HepG2 (cell line): ENCODE measurements around the gene SNRNP27. TPM values are rescaled to one million over a fixed set of nuclear protein-coding genes. Genes with fewer than 3 reads are reported as not detected.

ENCODE experiments used
- ATM ChIP-seq: fragments of 450-650 bp; IDR thresholded peaks from 2 replicates; pipeline ENCODE4 v1.7.1; 2017; ENCODE audit warnings: mild to moderate bottlenecking, borderline replicate concordance
- CEBPZ ChIP-seq: IDR thresholded peaks from 2 replicates; pipeline ENCODE4 v1.6.1; 2012; ENCODE audit warnings: low read length, improper control_type of control experiment
- DNMT3B ChIP-seq: conservative IDR thresholded peaks from 2 replicates; pipeline ENCODE4 v1.6.1; 2016; ENCODE audit warnings: missing biosample characterization, control low read depth
- FOXO4 ChIP-seq: sonication (generic); formaldehyde crosslinking; conservative IDR thresholded peaks from 2 replicates; pipeline ENCODE4 v1.8.1; 2023; ENCODE audit warnings: missing genetic modification reagents
- KAT7 ChIP-seq: IDR thresholded peaks from 2 replicates; pipeline ENCODE4 v1.6.1; 2018; ENCODE audit warnings: borderline replicate concordance, missing compliant biosample characterization
- NFE2L1 ChIP-seq: sonication (generic); formaldehyde crosslinking; IDR thresholded peaks from 2 replicates; pipeline ENCODE4 v1.4.0; 2020; ENCODE audit warnings: missing genetic modification reagents, mild to moderate bottlenecking, borderline replicate concordance
- PITX1 ChIP-seq: sonication (generic); formaldehyde crosslinking; IDR thresholded peaks from 2 replicates; pipeline ENCODE4 v1.5.1; 2020; ENCODE audit warnings: mild to moderate bottlenecking, missing genetic modification reagents
- SMARCE1 ChIP-seq: fragments of 450-650 bp; IDR thresholded peaks from 2 replicates; pipeline ENCODE4 v1.6.1; 2017; ENCODE audit warnings: borderline replicate concordance
- SRY ChIP-seq: sonication (generic); formaldehyde crosslinking; IDR thresholded peaks from 2 replicates; pipeline ENCODE4 v1.8.0; 2022; ENCODE audit warnings: mild to moderate bottlenecking, missing genetic modification reagents
- TBX2 ChIP-seq: sonication (generic); formaldehyde crosslinking; IDR thresholded peaks from 2 replicates; pipeline ENCODE4 v1.5.0; 2020; ENCODE audit warnings: missing genetic modification reagents, mild to moderate bottlenecking, borderline replicate concordance
- TRAFD1 ChIP-seq: sonication (generic); formaldehyde crosslinking; IDR thresholded peaks from 2 replicates; pipeline ENCODE4 v1.5.1; 2020; ENCODE audit warnings: missing genetic modification reagents, mild to moderate bottlenecking, borderline replicate concordance
- TSC22D2 ChIP-seq: sonication (generic); formaldehyde crosslinking; IDR thresholded peaks from 2 replicates; pipeline ENCODE4 v1.5.1; 2020; ENCODE audit warnings: missing genetic modification reagents, mild to moderate bottlenecking, borderline replicate concordance
- ZFP36L2 ChIP-seq: sonication (generic); formaldehyde crosslinking; IDR thresholded peaks from 2 replicates; pipeline ENCODE4 v1.4.0; 2020; ENCODE audit warnings: missing genetic modification reagents
- ZNF12 ChIP-seq: sonication (generic); formaldehyde crosslinking; IDR thresholded peaks from 2 replicates; pipeline ENCODE4 v1.5.0; 2020; ENCODE audit warnings: missing genetic modification reagents
- ZNF431 ChIP-seq: sonication (generic); formaldehyde crosslinking; IDR thresholded peaks from 2 replicates; pipeline ENCODE4 v1.9.0; 2022; ENCODE audit warnings: missing genetic modification reagents, low read depth, mild to moderate bottlenecking, borderline replicate concordance
- ZNF749 ChIP-seq: sonication (generic); formaldehyde crosslinking; IDR thresholded peaks from 2 replicates; pipeline ENCODE4 v1.8.0; 2022; ENCODE audit warnings: mild to moderate bottlenecking, missing genetic modification reagents, moderate library complexity, borderline replicate concordance
- ZNF768 ChIP-seq: sonication (generic); formaldehyde crosslinking; IDR thresholded peaks from 2 replicates; pipeline ENCODE4 v1.4.0; 2020; ENCODE audit warnings: missing genetic modification reagents
- polyA plus RNA-seq, 8 experiments: library from polyadenylated mRNA; depleted of rRNA in 3 of 8; stranded (reverse) in 7 of 8; unstranded in 1 of 8; fragments of >200 nt; fragmentation: Illumina TruSeq in 4 of 8; extraction: Trizol in 4 of 8; gene quantifications; 2 replicates each; pipeline versions ENCODE4 v1.2.1 to v1.2.3, GENCODE V29; 2011 to 2016; ENCODE audit warnings: low read depth in 4 of 8, missing spikeins in 1 of 8, mixed read lengths in 1 of 8; ENCODE audit not compliant: insufficient read depth in 1 of 8
- total RNA-seq, 5 experiments: library from RNA; depleted of rRNA; stranded (reverse); fragments of >200 nt; fragmentation: Illumina TruSeq; extraction: Trizol; gene quantifications; 2 replicates each; pipeline ENCODE4 v1.2.3, GENCODE V29; 2016; ENCODE audit warnings: low read depth in 1 of 5
- TF ChIP-seq, protein P1 (sequence below): sonication (generic); formaldehyde crosslinking; IDR thresholded peaks from 2 replicates; pipeline ENCODE4; 2020; ENCODE audit warnings: missing genetic modification reagents, mild to moderate bottlenecking, borderline replicate concordance
- TF ChIP-seq, protein P2 (sequence below): IDR thresholded peaks from 2 replicates; pipeline ENCODE4 v1.6.1; 2018; ENCODE audit warnings: missing genetic modification reagents, mild to moderate bottlenecking, missing compliant biosample characterization

The SNRNP27 gene
- total and polyA plus RNA-seq, 2 of the 13 experiments (the other 11 are each of a cell fraction or from before 2014, with no cell fraction given): 49.8 to 54.6 TPM

GRCh38 chr2:69933839-69934613 lies 40.3 kb downstream of the SNRNP27 start (continued):
- no peak for TF ChIP-seq ZNF431 (CRISPR knock-in tag)
- no peak for TF ChIP-seq ZNF768
- TF ChIP-seq TRAFD1 (CRISPR knock-in tag): no peak
- TF ChIP-seq, protein P1, sequence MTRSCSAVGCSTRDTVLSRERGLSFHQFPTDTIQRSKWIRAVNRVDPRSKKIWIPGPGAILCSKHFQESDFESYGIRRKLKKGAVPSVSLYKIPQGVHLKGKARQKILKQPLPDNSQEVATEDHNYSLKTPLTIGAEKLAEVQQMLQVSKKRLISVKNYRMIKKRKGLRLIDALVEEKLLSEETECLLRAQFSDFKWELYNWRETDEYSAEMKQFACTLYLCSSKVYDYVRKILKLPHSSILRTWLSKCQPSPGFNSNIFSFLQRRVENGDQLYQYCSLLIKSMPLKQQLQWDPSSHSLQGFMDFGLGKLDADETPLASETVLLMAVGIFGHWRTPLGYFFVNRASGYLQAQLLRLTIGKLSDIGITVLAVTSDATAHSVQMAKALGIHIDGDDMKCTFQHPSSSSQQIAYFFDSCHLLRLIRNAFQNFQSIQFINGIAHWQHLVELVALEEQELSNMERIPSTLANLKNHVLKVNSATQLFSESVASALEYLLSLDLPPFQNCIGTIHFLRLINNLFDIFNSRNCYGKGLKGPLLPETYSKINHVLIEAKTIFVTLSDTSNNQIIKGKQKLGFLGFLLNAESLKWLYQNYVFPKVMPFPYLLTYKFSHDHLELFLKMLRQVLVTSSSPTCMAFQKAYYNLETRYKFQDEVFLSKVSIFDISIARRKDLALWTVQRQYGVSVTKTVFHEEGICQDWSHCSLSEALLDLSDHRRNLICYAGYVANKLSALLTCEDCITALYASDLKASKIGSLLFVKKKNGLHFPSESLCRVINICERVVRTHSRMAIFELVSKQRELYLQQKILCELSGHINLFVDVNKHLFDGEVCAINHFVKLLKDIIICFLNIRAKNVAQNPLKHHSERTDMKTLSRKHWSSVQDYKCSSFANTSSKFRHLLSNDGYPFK (CRISPR knock-in tag): no peak
- no peak for TF ChIP-seq CEBPZ
- no peak for TF ChIP-seq SRY (CRISPR knock-in tag)
- peak; percentile 82; the same call in 1 of the 2 replicates for TF ChIP-seq PITX1
- TF ChIP-seq ZNF749: no peak
- TF ChIP-seq TSC22D2: no peak
- peak; percentile 84 for TF ChIP-seq TBX2 (CRISPR knock-in tag)
- TF ChIP-seq, protein P2, sequence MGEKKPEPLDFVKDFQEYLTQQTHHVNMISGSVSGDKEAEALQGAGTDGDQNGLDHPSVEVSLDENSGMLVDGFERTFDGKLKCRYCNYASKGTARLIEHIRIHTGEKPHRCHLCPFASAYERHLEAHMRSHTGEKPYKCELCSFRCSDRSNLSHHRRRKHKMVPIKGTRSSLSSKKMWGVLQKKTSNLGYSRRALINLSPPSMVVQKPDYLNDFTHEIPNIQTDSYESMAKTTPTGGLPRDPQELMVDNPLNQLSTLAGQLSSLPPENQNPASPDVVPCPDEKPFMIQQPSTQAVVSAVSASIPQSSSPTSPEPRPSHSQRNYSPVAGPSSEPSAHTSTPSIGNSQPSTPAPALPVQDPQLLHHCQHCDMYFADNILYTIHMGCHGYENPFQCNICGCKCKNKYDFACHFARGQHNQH: peak; percentile 69; the same call in 1 of the 2 replicates
- TF ChIP-seq SMARCE1: no peak
- no peak for TF ChIP-seq ATM
- no peak for TF ChIP-seq FOXO4 (CRISPR knock-in tag)
- TF ChIP-seq KAT7 (CRISPR knock-in tag): no peak
- no peak for TF ChIP-seq DNMT3B
- no peak for TF ChIP-seq ZFP36L2 (CRISPR knock-in tag)
- peak; percentile 61; the same call in 1 of the 2 replicates for TF ChIP-seq ZNF12 (CRISPR knock-in tag)
- no peak for TF ChIP-seq NFE2L1 (CRISPR knock-in tag)
